GM21381 (cell line): ENCODE results near the gene MAP4K3.

Source experiments
- ATAC-seq: cut with Tn5 transposase; IDR thresholded peaks from one replicate; pipeline ENCODE4 v1.9.1; 2021; ENCODE audit warnings: mild to moderate bottlenecking, moderate library complexity; ENCODE audit not compliant: unreplicated experiment

Gene MAP4K3

GRCh38 chr2:39213015-39213414 lies 224.1 kb downstream of the MAP4K3 start:
- no peak for ATAC-seq

GRCh38 chr2:39210846-39211245 lies 226.2 kb downstream of the MAP4K3 start:
- ATAC-seq: no peak

- ATAC-seq: no peak
Observed at GRCh38 chr2:39203382-39203781, 233.7 kb downstream of the MAP4K3 start.

- no peak for ATAC-seq
Observed at GRCh38 chr2:39202639-39203369, 234.3 kb downstream of the MAP4K3 start.
